Pancreas (tissue), 10 donors: ENCODE data around the gene TNPO1. TPM values are rescaled to one million over a fixed set of nuclear protein-coding genes. Genes with fewer than 3 reads are reported as not detected.

ENCODE experiments used
- ATAC-seq, 4 donors: fragments of 200-7000 bp; cut with Tn5 transposase; one replicate each; pipeline versions ENCODE4 v1.8.0 to v1.9.1; 2020; ENCODE audit warnings: mild to moderate bottlenecking in 4 of 4, moderate library complexity in 4 of 4
- DNase-seq, 6 donors: peaks; one replicate each; pipeline ENCODE4 v3.0.0-alpha.2; 2020
- FAIRE-seq: peaks from 2 replicates; lab custom pipeline; 2012; peaks lifted over from hg19 to GRCh38; lab: Jason Lieb, UNC
- H3K27ac ChIP-seq, 4 donors: fragments of 200-600 bp; sonication (generic); 1 replicate in 3 of 4; 2 replicates in 1 of 4; pipeline versions ENCODE4 v1.5.0 to v1.8.0; 2020
- H3K27me3 ChIP-seq, 4 donors: fragments of 200-600 bp; one replicate each; pipeline ENCODE4 v1.8.0; 2021
- H3K36me3 ChIP-seq, 3 donors: fragments of 200-600 bp; sonication (generic) in 1 of 3; one replicate each; pipeline versions ENCODE4 v1.5.0 to v1.8.0; 2020 to 2021
- H3K4me1 ChIP-seq, 3 donors: fragments of 200-600 bp; one replicate each; pipeline ENCODE4 v1.8.0; 2021
- H3K4me3 ChIP-seq, 4 donors: fragments of 200-600 bp; sonication (generic) in 2 of 4; one replicate each; pipeline versions ENCODE4 v1.5.0 to v1.8.0; 2020 to 2021
- H3K9me3 ChIP-seq, 4 donors: fragments of 200-600 bp; one replicate each; pipeline ENCODE4 v1.8.0; 2021
- WGBS, 2 donors: extraction: QIAGEN DNeasy Blood & Tissue Kit; methylation state at CpG; one replicate each; pipeline ENCODE4 v1.1.7; 2013; 5-methylcytosine and 5-hydroxymethylcytosine counted together
- intact Hi-C, 3 donors: fragments of 100-400 bp; cut with DNase I; formaldehyde crosslinking; loops; one replicate each; pipeline versions ENCODE4 v1.11.1 to v1.14.2; 2022
- polyA plus RNA-seq, 2 donors: library from polyadenylated mRNA; stranded (reverse); fragments of 200-250 nt; gene quantifications; one replicate each; pipeline ENCODE4 v1.2.3, GENCODE V29; 2013
- total RNA-seq, 6 donors: library from RNA; stranded (reverse); fragmentation: NEBNext Ultra II Directional in 4 of 6; extraction: Animal tissue kit (Norgen Biotek cat#: 25700) in 4 of 6; gene quantifications; one replicate each; pipeline versions ENCODE4 v1.2.1 to v1.2.4, GENCODE V29; 2021 to 2023
- TF ChIP-seq, protein P1 (sequence below), 4 donors: fragments of 200-600 bp; sonication (generic) in 3 of 4; IDR thresholded peaks; one replicate each; pipeline versions ENCODE4 v1.5.0 to v1.8.0; 2021; ENCODE audit warnings: antibody characterized with exemption in 4 of 4
- donor health status: healthy with polysubstance abuse.
- donor health status: DM: no; HTN: no; CAD: no; lungs with moderate emphysema.
- donor health status: DM: no; HTN: no; CAD: no.
- donor health status: control.
- donor health status: control.
- donor health status: Bipolar disorder and iron deficiency.
- donor health status: DM: yes; HTN: yes; CAD: no.
- donor health status: DM: no; HTN: no; CAD: no.
- donor health status: DM: no; HTN: no; CAD: no.
- donor health status: DM: yes; HTN: yes; CAD: no.

The TNPO1 gene
- total and polyA plus RNA-seq, 8 donors, result 5.5 to 58.9 (median 43.3) TPM

DNA sequence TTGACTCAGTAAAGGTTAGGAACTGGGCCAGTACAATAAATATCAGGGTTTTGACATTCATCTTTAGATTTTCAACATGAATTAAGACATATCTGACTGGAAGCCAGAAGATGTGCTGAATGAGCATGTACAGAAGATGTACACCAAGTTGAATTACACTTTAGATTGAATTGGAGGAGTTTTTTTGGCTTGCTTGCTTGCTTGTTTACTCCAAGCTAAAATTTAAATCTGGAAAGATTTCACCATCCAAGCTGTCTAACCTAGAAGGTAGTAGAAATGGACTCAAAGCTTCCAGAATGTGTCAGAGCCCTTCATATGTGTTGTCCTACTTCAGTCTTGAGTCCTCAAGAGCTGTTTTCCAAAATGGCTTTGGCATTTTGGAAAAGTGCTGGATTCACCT is 90.3 kb downstream of the TNPO1 start:
- Histone ChIP-seq H3K36me3 (peaks cover 0 to 52% (median 16%) of the 10 kb centered on the region in 3 donors), H3K27ac (no peak overlapping the region), H3K9me3 (no peaks in the 10 kb centered on the region), H3K4me3 (no peak overlapping the region), H3K27me3 (no peaks in the 10 kb centered on the region), H3K4me1 (no peaks in the 10 kb centered on the region)
- TF ChIP-seq, protein P1, sequence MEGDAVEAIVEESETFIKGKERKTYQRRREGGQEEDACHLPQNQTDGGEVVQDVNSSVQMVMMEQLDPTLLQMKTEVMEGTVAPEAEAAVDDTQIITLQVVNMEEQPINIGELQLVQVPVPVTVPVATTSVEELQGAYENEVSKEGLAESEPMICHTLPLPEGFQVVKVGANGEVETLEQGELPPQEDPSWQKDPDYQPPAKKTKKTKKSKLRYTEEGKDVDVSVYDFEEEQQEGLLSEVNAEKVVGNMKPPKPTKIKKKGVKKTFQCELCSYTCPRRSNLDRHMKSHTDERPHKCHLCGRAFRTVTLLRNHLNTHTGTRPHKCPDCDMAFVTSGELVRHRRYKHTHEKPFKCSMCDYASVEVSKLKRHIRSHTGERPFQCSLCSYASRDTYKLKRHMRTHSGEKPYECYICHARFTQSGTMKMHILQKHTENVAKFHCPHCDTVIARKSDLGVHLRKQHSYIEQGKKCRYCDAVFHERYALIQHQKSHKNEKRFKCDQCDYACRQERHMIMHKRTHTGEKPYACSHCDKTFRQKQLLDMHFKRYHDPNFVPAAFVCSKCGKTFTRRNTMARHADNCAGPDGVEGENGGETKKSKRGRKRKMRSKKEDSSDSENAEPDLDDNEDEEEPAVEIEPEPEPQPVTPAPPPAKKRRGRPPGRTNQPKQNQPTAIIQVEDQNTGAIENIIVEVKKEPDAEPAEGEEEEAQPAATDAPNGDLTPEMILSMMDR (IDR thresholded peaks at IDR 0.05), result no peak
- ATAC-seq (no peak), DNase-seq (no peak), FAIRE-seq (no peak)
- intact Hi-C loops, result no loop called here

- TF ChIP-seq, protein P1 (IDR thresholded peaks at IDR 0.05), result no peak
- ATAC-seq (no peak), FAIRE-seq (no peak), DNase-seq (no peak)
- Histone ChIP-seq H3K27me3 (no peaks in the 10 kb centered on the region), H3K4me1 (no peaks in the 10 kb centered on the region), H3K36me3 (peaks cover 0 to 42% (median 16%) of the 10 kb centered on the region in 3 donors), H3K4me3 (no peak overlapping the region), H3K27ac (no peak overlapping the region), H3K9me3 (no peaks in the 10 kb centered on the region)
- intact Hi-C loops, result no loop called here
- WGBS, 2 donors, result 78 to 87% methylated on average over 6 of the region's 6 CpGs
Observed at GRCh38 chr5:72908664-72909063, 92.2 kb downstream of the TNPO1 start.

DNA sequence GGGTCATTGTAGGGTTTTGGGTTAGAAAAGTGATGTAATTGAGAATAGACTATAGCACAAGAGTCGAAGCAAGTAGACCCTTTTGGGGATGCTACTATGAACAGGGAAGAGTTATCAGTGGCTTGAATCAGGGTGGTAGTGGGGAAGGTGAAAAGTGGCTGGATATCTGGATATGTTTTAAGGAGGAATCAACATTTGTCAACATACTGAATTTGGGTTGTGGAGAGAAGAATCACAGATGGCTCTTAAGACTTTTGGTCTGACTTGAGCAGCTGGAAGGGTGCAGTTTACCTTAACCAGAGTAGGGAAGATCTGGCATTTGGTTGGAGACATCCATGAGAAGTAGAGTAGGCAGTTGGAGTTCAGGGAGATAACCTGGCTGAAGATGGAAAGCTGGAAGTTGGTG is 100.9 kb downstream of the TNPO1 start:
- H3K27me3 ChIP-seq, result no peaks in the 10 kb centered on the region
- H3K4me1 ChIP-seq, result no peaks in the 10 kb centered on the region
- DNase-seq, result no peak
- H3K4me3 ChIP-seq, result no peak overlapping the region
- H3K36me3 ChIP-seq, result no peaks in the 10 kb centered on the region
- intact Hi-C loops, result no loop called here
- FAIRE-seq, result no peak
- WGBS, 2 donors, result 90 to 94% methylated on average over 1 of the region's 1 CpG
- no peaks in the 10 kb centered on the region for H3K9me3 ChIP-seq
- TF ChIP-seq, protein P1 (IDR thresholded peaks at IDR 0.05), result no peak
- ATAC-seq, result peak in 1 of 4 donors; percentile 16
- no peak overlapping the region for H3K27ac ChIP-seq

DNA sequence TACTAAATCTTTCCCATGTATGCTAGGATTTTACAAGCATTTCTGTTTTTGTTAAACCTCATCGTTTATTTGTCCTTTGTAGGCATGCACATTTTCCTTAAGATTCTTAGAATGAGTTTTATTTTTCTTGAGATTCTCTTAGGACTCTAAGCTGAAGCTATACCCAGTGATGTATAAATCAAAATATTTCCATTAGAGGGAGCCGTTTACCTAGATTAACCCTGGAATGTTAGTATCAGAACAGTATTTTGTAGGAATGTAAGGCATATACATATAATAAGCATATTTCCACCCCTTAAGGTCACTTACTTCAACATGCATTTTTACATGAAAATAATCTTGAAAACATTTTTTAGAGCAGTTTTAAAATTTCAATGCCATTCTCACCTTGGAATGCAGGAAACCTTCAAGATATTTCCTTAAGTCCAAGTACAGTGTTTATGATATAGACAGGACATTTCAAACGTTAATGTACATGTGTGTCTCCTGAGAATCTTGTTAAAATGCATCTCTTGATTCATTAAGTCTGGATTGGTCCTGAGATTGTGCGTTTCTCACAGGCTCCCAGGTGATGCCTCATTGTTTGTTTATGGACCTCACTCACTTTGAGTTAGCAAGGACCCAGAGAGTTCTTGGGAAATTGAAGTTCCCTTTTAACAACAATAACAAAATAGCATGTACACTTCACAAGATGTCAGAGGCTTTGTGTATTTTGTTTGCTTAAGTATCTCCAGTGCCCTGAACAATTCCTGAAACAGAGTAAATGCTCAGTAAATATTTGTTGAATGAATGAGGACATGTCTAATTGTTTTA is 104.4 kb downstream of the TNPO1 start:
- DNase-seq (no peak), FAIRE-seq (no peak), ATAC-seq (peak in 3 of 4 donors; percentile 59 to 76 (median 68))
- Histone ChIP-seq H3K4me1 (no peaks in the 10 kb centered on the region), H3K4me3 (no peak overlapping the region), H3K9me3 (no peaks in the 10 kb centered on the region), H3K27ac (no peak overlapping the region), H3K27me3 (no peaks in the 10 kb centered on the region), H3K36me3 (no peaks in the 10 kb centered on the region)
- TF ChIP-seq, protein P1 (IDR thresholded peaks at IDR 0.05), result no peak
- intact Hi-C loops, result no loop called here
- WGBS, 2 donors, result 8 to 15% methylated on average over 4 of the region's 4 CpGs

DNA sequence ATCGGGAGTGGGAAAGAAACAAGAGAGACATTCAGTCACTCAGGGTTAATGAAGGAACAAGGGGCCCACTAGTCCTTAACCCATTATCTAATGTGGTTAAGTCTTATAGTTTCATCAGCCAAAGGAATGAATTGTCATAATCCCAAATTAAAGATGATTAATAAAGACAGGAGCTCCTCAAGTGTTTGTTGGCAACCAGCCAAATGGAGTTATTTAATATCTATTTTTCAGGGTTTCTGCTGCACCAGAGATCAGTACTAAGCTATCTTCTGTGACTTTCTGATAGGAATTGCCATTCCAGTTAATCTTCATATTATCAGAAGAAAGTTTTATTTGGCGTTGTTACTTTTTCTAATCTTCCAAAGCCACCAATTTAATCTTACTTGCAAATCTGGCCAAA is 105.4 kb downstream of the TNPO1 start:
- Histone ChIP-seq H3K27ac (no peak overlapping the region), H3K4me1 (no peaks in the 10 kb centered on the region), H3K27me3 (no peaks in the 10 kb centered on the region), H3K36me3 (no peaks in the 10 kb centered on the region), H3K4me3 (no peak overlapping the region), H3K9me3 (no peaks in the 10 kb centered on the region)
- 59 to 61% methylated on average over 2 of the region's 2 CpGs for WGBS, 2 donors
- TF ChIP-seq, protein P1 (IDR thresholded peaks at IDR 0.05), result no peak
- intact Hi-C loops, result no loop called here
- no peak for FAIRE-seq
- no peak for ATAC-seq
- DNase-seq, result no peak
